ENCODE data around the gene RAPSN.
"Not testable (repeated sequence)": the region's sequence is repeated elsewhere in the genome, so short reads cannot be mapped to it uniquely, and the experiment has no call there.

Gene RAPSN

DNA sequence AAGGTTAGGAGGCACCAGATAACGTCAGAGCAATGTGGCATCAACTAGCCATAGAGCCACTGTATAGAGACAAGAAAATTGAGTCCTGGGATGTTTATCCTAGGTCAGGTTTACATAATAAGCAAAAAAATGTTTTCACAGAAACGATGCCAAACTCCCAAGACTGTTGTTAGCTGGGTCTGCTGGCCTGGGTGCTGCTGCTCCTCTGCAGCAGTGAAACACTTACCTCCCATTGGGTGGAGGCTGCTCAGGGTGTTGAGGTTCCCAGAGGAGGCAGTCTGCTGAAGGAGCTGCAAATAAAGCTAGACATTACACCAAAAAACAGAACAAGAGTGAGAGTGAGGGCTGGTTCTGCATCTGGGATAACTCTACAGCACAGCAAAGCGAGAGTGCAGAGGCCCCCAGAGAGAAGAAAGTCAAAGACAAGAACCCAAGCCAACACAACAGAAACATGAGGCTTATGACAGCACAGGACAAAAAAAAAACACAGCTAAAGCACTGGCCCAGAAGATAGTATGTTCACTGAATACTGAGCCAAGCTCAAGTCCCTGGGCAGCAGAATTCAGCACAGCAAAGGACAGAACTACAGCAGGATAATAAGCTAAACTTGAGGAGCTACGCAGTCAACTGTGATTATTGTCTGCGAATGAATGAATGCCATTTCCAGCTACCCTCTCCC is 29.9 kb upstream of the RAPSN start:
- peaks cover 91% of the 10 kb centered on the region for H3K36me3 ChIP-seq (ENCODE audit: insufficient read depth, low read length)
- no peaks in the 10 kb centered on the region for H3K4me1 ChIP-seq (ENCODE audit: insufficient read depth, low read length)
- no peaks in the 10 kb centered on the region for H3K27me3 ChIP-seq (ENCODE audit: insufficient read depth, low read length)
- no peak overlapping the region for H2AFZ ChIP-seq (ENCODE audit: low read depth, low read length)
- H3K9me3 ChIP-seq (ENCODE audit: low read length) = no peaks in the 10 kb centered on the region
- H3K4me3 ChIP-seq (ENCODE audit: low read length) = no peak overlapping the region

DNA sequence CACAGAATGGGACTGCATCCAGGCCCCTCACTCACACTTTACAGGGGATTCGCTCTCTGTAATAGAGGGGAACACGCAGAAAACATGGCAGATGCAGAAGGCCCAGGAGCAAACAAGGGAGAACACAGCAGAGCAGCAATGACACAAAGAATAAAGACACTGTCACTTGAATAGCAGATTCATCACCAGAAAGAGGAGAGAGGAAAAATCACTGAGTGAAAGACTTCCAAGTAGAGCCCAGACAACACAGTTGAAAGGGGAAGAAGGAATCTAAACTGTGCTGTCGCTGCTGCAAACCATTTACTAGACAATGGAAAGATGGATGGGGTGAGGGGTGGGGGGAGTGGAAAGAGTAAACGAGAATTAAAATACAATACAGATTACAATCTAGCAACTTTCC is 28.8 kb upstream of the RAPSN start:
- H3K4me1 ChIP-seq (ENCODE audit: insufficient read depth, low read length) = no peaks in the 10 kb centered on the region
- H3K27me3 ChIP-seq (ENCODE audit: insufficient read depth, low read length) = no peaks in the 10 kb centered on the region
- peaks cover 91% of the 10 kb centered on the region for H3K36me3 ChIP-seq (ENCODE audit: insufficient read depth, low read length)
- no peaks in the 10 kb centered on the region for H3K9me3 ChIP-seq (ENCODE audit: low read length)
- no peak overlapping the region for H3K4me3 ChIP-seq (ENCODE audit: low read length)
- no peak overlapping the region for H2AFZ ChIP-seq (ENCODE audit: low read depth, low read length)

DNA sequence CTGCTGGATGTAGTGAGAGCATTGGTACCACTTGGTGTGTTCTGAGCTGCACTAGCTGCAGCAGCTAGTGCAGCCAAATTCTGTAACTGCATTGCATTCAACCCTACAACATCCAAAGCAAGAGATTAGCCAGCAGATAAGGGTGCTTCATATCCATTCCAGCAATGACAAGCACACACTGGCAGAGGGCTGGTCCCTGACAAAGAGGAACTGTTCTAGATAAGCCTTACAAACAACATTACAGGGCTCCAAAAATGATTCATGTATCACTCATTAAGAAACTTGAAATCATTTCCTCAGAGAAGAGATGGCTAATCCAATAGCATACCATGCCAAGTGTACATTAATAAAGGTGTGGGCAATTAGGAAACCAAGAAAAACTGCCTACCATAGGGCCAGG is 28.4 kb upstream of the RAPSN start:
- Histone ChIP-seq H3K4me3 (ENCODE audit: low read length) (no peak overlapping the region), H3K9me3 (ENCODE audit: low read length) (no peaks in the 10 kb centered on the region), H3K4me1 (ENCODE audit: insufficient read depth, low read length) (no peaks in the 10 kb centered on the region), H2AFZ (ENCODE audit: low read depth, low read length) (no peak overlapping the region), H3K27me3 (ENCODE audit: insufficient read depth, low read length) (no peaks in the 10 kb centered on the region), H3K36me3 (ENCODE audit: insufficient read depth, low read length) (peaks cover 91% of the 10 kb centered on the region)

DNA sequence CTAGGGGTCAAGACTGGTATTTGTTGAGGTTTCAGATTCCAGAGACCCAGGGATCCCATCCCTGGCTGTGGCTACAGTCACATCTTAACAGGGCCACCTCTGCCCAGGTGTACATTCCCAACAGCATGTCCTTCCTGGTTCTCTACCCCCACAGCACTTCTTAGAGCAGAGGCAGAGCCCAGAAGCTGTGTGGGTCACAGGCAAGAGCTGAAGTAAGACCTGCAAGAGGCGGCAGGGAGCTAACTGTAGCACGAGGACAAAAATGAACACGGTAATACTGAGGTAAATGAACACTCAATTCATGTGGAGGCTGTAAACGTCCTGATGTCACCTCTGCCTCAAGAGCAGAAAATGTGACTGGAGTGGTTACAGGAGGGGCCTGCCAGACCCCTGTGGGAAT is 21.7 kb upstream of the RAPSN start:
- Histone ChIP-seq H3K4me1 (ENCODE audit: insufficient read depth, low read length) (peaks cover 13% of the 10 kb centered on the region), H3K4me3 (ENCODE audit: low read length) (no peak overlapping the region), H2AFZ (ENCODE audit: low read depth, low read length) (no peak overlapping the region), H3K27me3 (ENCODE audit: insufficient read depth, low read length) (no peaks in the 10 kb centered on the region), H3K36me3 (ENCODE audit: insufficient read depth, low read length) (peaks cover 82% of the 10 kb centered on the region), H3K9me3 (ENCODE audit: low read length) (no peaks in the 10 kb centered on the region)

DNA sequence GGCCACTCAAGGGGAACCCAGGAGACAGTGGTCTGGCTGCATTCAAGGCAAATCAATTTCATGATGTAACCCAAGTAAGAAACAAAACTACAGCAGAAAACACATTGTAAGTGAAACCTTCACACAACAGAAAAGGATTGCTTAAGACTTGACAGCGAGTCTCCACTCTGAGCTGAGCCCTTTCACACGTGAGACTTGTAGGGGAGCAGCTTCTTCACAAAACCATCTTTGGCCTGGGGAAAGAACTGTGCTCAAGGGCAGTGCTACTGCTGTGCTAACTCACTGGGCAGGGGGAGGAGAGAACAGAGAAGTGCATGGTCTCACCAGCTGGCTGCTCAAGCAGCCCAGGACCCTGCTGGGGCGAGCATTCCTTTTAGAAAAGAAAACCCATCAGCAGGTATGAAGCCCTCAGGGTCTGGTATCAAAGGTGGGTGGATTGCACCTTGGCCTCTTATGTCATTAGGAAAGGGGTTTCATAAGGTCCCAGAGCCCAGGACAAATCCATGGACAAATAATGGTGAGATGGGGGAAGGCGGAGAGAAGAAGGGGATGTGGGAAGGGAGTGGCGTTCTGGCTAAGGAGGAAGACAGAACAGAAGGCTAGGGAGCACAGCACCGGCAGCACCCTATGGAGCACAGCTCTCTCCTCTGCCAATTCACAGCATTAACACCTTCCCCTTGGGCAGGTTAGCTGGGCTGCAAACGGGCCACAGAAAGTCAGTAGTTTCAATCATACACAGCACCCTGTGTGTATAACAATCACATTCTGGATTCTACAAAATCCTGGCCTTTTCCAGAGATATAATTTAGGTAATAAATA is 20.6 kb upstream of the RAPSN start:
- Histone ChIP-seq H3K27me3 (ENCODE audit: insufficient read depth, low read length) (no peaks in the 10 kb centered on the region), H3K36me3 (ENCODE audit: insufficient read depth, low read length) (peaks cover 79% of the 10 kb centered on the region), H3K4me1 (ENCODE audit: insufficient read depth, low read length) (peaks cover 13% of the 10 kb centered on the region), H2AFZ (ENCODE audit: low read depth, low read length) (no peak overlapping the region), H3K4me3 (ENCODE audit: low read length) (no peak overlapping the region), H3K9me3 (ENCODE audit: low read length) (no peaks in the 10 kb centered on the region)

DNA sequence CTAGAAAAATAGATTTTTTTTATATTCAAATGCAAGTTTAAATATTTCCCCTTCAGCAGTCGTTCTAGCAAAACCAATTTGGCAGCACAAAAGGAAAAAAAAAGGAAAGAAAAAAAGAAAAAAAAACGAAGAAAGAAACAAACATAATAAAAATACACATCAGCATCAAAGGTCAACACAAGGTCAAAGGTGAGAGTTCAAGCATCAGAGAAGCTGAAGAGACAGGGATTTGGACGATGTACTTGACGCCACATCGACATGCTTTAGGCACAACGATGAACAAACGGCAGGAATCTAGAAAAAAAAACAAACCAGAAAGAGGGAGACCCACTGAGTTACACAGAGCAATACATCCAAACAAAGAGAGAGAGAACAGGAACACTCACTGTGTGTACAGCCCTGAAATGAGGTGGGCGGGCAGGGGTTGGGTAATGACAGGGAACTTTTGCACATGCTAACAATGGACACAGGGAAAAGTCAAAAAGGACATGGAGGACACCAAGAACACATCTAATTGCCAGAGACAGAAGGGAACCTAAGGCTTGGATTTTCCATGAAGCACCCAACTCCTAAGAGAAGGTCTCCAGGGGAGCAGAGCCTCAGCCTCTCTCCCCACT is 19.8 kb upstream of the RAPSN start:
- H3K36me3 ChIP-seq (ENCODE audit: insufficient read depth, low read length) = peaks cover 76% of the 10 kb centered on the region
- H2AFZ ChIP-seq (ENCODE audit: low read depth, low read length) = no peak overlapping the region
- H3K27me3 ChIP-seq (ENCODE audit: insufficient read depth, low read length) = no peaks in the 10 kb centered on the region
- no peak overlapping the region for H3K4me3 ChIP-seq (ENCODE audit: low read length)
- H3K4me1 ChIP-seq (ENCODE audit: insufficient read depth, low read length) = peaks cover 13% of the 10 kb centered on the region
- no peaks in the 10 kb centered on the region for H3K9me3 ChIP-seq (ENCODE audit: low read length)

DNA sequence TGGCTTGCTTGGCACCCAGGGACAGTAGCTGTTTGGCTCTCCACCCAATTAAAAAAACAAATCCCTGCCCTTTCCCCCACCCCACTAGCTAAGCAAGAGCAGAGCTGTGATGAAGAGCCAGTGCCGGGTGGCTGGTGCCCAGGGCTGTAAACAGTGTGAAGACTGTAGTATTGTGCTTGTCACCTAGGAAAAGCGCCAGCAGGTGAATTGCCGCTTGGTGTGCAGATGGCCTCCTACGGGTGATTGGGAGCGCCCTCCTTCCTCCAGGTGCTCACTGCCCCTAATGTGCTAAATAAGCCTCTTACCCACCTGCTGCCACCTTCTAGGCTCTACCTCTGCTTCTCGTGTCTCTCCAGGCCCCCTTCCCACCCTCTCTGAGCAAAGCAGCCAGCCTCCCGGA is 18.4 kb upstream of the RAPSN start:
- H3K4me1 ChIP-seq (ENCODE audit: insufficient read depth, low read length) = peaks cover 13% of the 10 kb centered on the region
- H3K36me3 ChIP-seq (ENCODE audit: insufficient read depth, low read length) = peaks cover 62% of the 10 kb centered on the region
- H3K4me3 ChIP-seq (ENCODE audit: low read length) = no peak overlapping the region
- H3K9me3 ChIP-seq (ENCODE audit: low read length) = no peaks in the 10 kb centered on the region
- no peaks in the 10 kb centered on the region for H3K27me3 ChIP-seq (ENCODE audit: insufficient read depth, low read length)
- H2AFZ ChIP-seq (ENCODE audit: low read depth, low read length) = no peak overlapping the region

DNA sequence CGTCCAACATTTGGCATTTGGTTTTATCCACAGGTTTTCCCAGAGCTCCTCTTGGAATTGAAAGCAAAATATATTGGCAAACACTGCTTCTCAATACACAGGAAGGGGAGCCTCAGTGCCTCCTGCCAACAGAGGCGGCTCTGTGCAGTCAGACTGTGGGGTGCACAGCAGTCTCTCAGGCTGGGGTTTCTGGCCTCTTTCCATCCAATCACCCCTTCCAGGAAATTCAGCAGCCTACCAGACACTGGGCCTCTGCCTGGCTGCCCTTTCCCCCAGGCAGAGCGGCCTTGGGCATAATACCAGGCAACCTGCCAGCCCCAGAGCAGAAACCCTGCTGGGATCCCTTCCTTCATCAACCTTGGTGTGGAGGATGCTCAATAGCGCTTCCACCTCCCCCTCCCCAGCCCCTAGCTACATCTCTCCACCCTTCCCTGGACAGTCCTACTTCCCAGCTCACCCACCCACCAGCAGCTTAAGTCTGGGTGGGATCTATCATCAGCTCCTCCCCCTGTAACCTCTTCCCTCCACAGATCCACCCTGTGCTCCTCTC is 17.8 kb upstream of the RAPSN start:
- Histone ChIP-seq H3K9me3 (ENCODE audit: low read length) (no peaks in the 10 kb centered on the region), H2AFZ (ENCODE audit: low read depth, low read length) (no peak overlapping the region), H3K4me3 (ENCODE audit: low read length) (no peak overlapping the region), H3K4me1 (ENCODE audit: insufficient read depth, low read length) (peaks cover 13% of the 10 kb centered on the region), H3K36me3 (ENCODE audit: insufficient read depth, low read length) (peaks cover 57% of the 10 kb centered on the region), H3K27me3 (ENCODE audit: insufficient read depth, low read length) (no peaks in the 10 kb centered on the region)

DNA sequence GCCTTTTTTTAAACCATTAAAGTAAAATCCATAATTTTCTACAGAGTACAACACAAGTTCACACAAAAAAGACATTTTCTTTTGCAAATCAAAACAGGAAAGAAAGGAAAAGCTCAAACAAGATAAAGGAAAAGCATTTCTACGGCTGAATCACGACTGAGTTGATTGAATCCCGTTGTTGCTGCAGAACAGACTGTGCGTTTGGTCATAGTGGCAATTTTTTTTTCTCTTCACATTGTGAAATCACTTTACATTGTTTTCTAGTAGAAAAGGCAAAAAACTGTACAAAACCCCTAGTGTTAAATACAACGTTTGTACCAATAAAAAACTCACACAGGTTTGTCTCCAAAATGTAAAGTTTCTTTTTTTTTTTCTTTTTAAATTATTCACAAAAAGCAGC is 17.3 kb upstream of the RAPSN start:
- H3K9me3 ChIP-seq (ENCODE audit: low read length) = no peaks in the 10 kb centered on the region
- no peaks in the 10 kb centered on the region for H3K27me3 ChIP-seq (ENCODE audit: insufficient read depth, low read length)
- no peak overlapping the region for H2AFZ ChIP-seq (ENCODE audit: low read depth, low read length)
- H3K4me1 ChIP-seq (ENCODE audit: insufficient read depth, low read length) = peaks cover 13% of the 10 kb centered on the region
- peaks cover 51% of the 10 kb centered on the region for H3K36me3 ChIP-seq (ENCODE audit: insufficient read depth, low read length)
- H3K4me3 ChIP-seq (ENCODE audit: low read length) = no peak overlapping the region

DNA sequence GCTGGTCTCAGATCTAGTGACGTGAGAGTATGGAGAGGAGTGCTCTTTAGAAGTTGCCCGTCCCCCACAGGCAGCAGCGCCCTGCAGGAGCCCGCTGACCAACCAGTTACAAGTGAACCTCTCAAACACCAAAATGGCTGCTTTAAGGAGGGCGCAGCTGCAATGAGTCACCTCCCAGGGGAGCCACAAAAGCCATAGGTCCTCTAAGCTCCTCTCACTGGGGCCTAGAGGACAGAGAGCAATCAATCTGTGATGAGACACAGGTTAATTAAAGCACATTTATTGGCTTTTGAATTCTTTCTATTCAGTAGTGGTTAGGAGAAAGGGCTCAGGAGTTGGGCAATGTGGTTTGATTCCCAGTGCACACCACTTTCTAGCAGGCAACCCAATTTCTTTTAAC is 15.5 kb upstream of the RAPSN start:
- Histone ChIP-seq H3K27me3 (ENCODE audit: insufficient read depth, low read length) (no peaks in the 10 kb centered on the region), H3K36me3 (ENCODE audit: insufficient read depth, low read length) (peaks cover 37% of the 10 kb centered on the region), H3K9me3 (ENCODE audit: low read length) (no peaks in the 10 kb centered on the region), H2AFZ (ENCODE audit: low read depth, low read length) (no peak overlapping the region), H3K4me3 (ENCODE audit: low read length) (no peak overlapping the region), H3K4me1 (ENCODE audit: insufficient read depth, low read length) (peaks cover 11% of the 10 kb centered on the region)

DNA sequence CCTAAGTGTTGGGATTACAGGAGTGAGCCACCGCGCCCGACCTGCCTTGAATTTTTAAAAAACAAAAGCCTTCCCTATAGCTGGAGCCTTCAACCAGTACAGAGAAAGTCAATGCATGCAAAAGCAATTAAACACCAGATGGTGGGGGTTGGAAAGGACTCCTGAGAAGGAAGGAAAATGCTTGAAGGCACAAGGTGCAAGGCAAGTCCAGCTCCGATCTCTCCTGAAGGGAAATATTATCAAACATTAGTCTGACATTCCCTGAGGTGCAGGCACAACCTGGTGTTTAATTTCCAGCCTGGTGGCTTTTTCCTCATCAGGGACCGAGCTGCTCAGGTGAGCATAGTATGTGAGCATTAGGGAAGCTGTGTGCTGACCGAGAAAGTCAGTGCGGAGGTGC is 12.9 kb upstream of the RAPSN start:
- Histone ChIP-seq H2AFZ (ENCODE audit: low read depth, low read length) (no peak overlapping the region), H3K9me3 (ENCODE audit: low read length) (no peaks in the 10 kb centered on the region), H3K4me3 (ENCODE audit: low read length) (no peak overlapping the region), H3K4me1 (ENCODE audit: insufficient read depth, low read length) (peaks cover 3% of the 10 kb centered on the region), H3K36me3 (ENCODE audit: insufficient read depth, low read length) (peaks cover 16% of the 10 kb centered on the region), H3K27me3 (ENCODE audit: insufficient read depth, low read length) (no peaks in the 10 kb centered on the region)

DNA sequence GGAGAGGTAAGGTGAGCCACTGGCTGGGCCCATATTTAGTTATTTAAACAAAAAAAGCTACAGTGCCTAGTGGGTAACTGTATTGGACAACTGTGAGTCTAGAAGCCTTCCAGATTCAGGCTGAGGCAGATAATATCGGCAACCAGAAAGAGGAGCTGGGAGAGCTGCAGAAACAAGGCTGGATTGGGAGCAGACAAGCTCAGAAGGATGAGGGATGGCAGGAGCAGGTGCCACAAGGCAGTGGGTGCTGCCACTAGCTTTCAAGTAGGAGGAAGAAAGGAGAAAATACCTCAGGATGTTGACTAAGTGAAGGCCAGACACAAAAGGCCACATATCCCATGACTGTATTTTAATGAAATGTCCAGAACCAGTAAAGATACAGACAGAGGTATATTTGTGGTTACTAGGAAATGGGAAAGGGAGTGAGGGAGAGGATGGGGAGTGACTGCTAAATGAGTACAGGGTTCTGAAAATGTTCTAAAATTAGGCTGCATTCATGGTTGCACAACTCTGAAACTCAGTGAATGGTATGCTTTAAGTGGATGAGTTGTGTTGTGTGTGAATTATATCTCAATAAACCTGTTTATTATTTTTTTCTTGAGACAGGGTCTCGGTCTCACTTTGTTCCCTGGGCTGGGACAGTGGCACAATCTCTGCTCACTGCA is 11.8 kb upstream of the RAPSN start:
- no peak overlapping the region for H3K4me3 ChIP-seq (ENCODE audit: low read length)
- H2AFZ ChIP-seq (ENCODE audit: low read depth, low read length) = no peak overlapping the region
- H3K27me3 ChIP-seq (ENCODE audit: insufficient read depth, low read length) = no peaks in the 10 kb centered on the region
- peaks cover 15% of the 10 kb centered on the region for H3K36me3 ChIP-seq (ENCODE audit: insufficient read depth, low read length)
- H3K9me3 ChIP-seq (ENCODE audit: low read length) = no peaks in the 10 kb centered on the region
- no peaks in the 10 kb centered on the region for H3K4me1 ChIP-seq (ENCODE audit: insufficient read depth, low read length)

DNA sequence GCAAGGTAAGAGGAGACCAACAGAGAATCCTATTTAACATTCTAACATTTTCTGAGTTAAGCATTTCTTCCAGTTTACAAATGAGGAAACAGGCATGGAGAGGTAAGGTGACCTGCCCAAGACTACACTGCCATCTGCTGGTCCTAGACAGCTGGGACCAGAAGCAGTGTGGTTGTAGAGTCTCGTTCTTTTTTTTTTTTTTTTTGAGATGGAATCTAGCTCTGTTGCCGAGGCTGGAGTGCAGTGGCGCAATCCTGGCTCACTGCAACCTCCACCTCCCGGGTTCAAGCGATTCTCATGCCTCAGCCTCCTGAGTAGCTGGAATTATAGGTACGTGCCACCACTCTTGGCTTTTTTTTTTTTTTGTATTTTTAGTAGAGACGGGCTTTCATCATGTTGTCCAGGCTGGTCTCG is 5.3 kb upstream of the RAPSN start:
- not testable (repeated sequence) for H3K36me3 ChIP-seq (ENCODE audit: insufficient read depth, low read length); H3K4me3 ChIP-seq (ENCODE audit: low read length); H3K27me3 ChIP-seq (ENCODE audit: insufficient read depth, low read length); H2AFZ ChIP-seq (ENCODE audit: low read depth, low read length); H3K4me1 ChIP-seq (ENCODE audit: insufficient read depth, low read length); H3K9me3 ChIP-seq (ENCODE audit: low read length)
